A549 (cell line): ENCODE results near the gene KCNE2. TPM values are rescaled to one million over a fixed set of nuclear protein-coding genes. Genes with fewer than 3 reads are reported as not detected.
A peak's percentile ranks its signal among the peaks of the same experiment; 100 is the strongest.
"Not testable (repeated sequence)": the region's sequence is repeated elsewhere in the genome, so short reads cannot be mapped to it uniquely, and the experiment has no call there.

Experiments used
- ATAC-seq, 2 experiments: fragments of 200-7000 bp in 1 of 2; fragments of >200 bp in 1 of 2; cut with Nextera tagmentation in 1 of 2; cut with Tn5 transposase in 1 of 2; 3 replicates each; pipeline versions ENCODE4 v1.8.0 to v1.9.1; 2018 to 2020; ENCODE audit warnings: mild to moderate bottlenecking in 1 of 2, moderate library complexity in 1 of 2
- CTCF ChIA-PET: fragments of 300-600 bp; sonication (Branson Sonifier 250); formaldehyde crosslinking; extraction: SDS; loops from one replicate; lab custom pipeline; 2021; ENCODE audit warnings: antibody characterized with exemption, inconsistent platforms; lab: Yijun Ruan, JAX
- POLR2A ChIA-PET: fragments of 350-600 bp; formaldehyde crosslinking; extraction: SDS; loops from one replicate; lab custom pipeline; 2021; ENCODE audit warnings: antibody characterized with exemption, inconsistent platforms; lab: Yijun Ruan, JAX
- DNase-seq, 2 experiments: peaks; one replicate each; pipeline versions ENCODE4 v3.0.0 to v3.0.0-alpha.2; 2011 to 2016; ENCODE audit warnings: low read depth in 1 of 2, low spot score in 1 of 2
- FAIRE-seq: peaks from 2 replicates; lab custom pipeline; 2011; peaks lifted over from hg19 to GRCh38; lab: Jason Lieb, UNC
- H3K27ac ChIP-seq, 2 experiments: fragments of >200 bp; sonication (Bioruptor Twin); formaldehyde crosslinking; 3 replicates each; pipeline ENCODE4 v1.5.1; 2016 to 2017
- H3K4me1 ChIP-seq: fragments of >200 bp; sonication (Bioruptor Twin); formaldehyde crosslinking; 3 replicates; pipeline ENCODE4 v1.6.1; 2016
- H3K4me2 ChIP-seq: fragments of >200 bp; sonication (Bioruptor Twin); formaldehyde crosslinking; 3 replicates; pipeline ENCODE4 v1.6.1; 2016
- H3K4me3 ChIP-seq: fragments of >200 bp; sonication (Bioruptor Twin); formaldehyde crosslinking; 3 replicates; pipeline ENCODE4 v1.5.1; 2016
- H3K9me3 ChIP-seq: fragments of >200 bp; sonication (Bioruptor Twin); formaldehyde crosslinking; 3 replicates; pipeline ENCODE4 v1.6.1; 2016
- WGBS: methylation state at CpG from one replicate; pipeline ENCODE4 v1.1.6; 2017; ENCODE audit errors: missing lambda C conversion rate; 5-methylcytosine and 5-hydroxymethylcytosine counted together
- polyA plus RNA-seq, 4 experiments: library from polyadenylated mRNA; depleted of rRNA in 3 of 4; stranded (reverse); fragments of >200 nt; fragmentation: RNase III in 1 of 4; extraction: RNeasy Plus Mini Kit Qiagen cat#74134 plus additional on column Dnase treatment in 1 of 4; gene quantifications; 2 replicates in 3 of 4; 3 replicates in 1 of 4; pipeline ENCODE4 v1.2.3, GENCODE V29; 2011 to 2017

Gene KCNE2
- polyA plus RNA-seq, 2 of the 4 experiments (the other 2 are of a cell fraction), result not detected

GRCh38 chr21:34383724-34384415 lies 20.1 kb downstream of the KCNE2 start:
- ATAC-seq, result peak in 1 of 2 experiments; percentile 41; a peak in 1 of 6 replicates
- CTCF ChIA-PET, POLR2A ChIA-PET, H3K4me1 ChIP-seq, FAIRE-seq, H3K9me3 ChIP-seq, DNase-seq, H3K4me3 ChIP-seq, H3K27ac ChIP-seq, H3K4me2 ChIP-seq: not testable (repeated sequence)
- WGBS, result no CpG with 5 or more reads among the region's 14 CpGs

- H3K4me3 ChIP-seq, CTCF ChIA-PET, H3K4me2 ChIP-seq, ATAC-seq, FAIRE-seq, H3K9me3 ChIP-seq, DNase-seq, H3K4me1 ChIP-seq, H3K27ac ChIP-seq, POLR2A ChIA-PET: not testable (repeated sequence)
- no CpG with 5 or more reads among the region's 5 CpGs for WGBS
These were observed 36.7 kb downstream of the KCNE2 start for GRCh38 chr21:34400522-34400921.

- H3K9me3 ChIP-seq, DNase-seq, H3K4me1 ChIP-seq, FAIRE-seq, H3K27ac ChIP-seq, POLR2A ChIA-PET, H3K4me3 ChIP-seq, CTCF ChIA-PET, H3K4me2 ChIP-seq: not testable (repeated sequence)
- ATAC-seq, result 0 out of 6 replicates have a peak, but pooled peaks of 1 of the 2 experiments have one; percentile 34
- no CpG with 5 or more reads among the region's 5 CpGs for WGBS
These were observed 40.9 kb downstream of the KCNE2 start for GRCh38 chr21:34404742-34405141.

GRCh38 chr21:34405686-34406085 lies 41.9 kb downstream of the KCNE2 start:
- DNase-seq, H3K4me1 ChIP-seq, FAIRE-seq, H3K27ac ChIP-seq, H3K4me2 ChIP-seq, CTCF ChIA-PET, ATAC-seq, H3K9me3 ChIP-seq, POLR2A ChIA-PET, H3K4me3 ChIP-seq: not testable (repeated sequence)
- no CpG with 5 or more reads among the region's 2 CpGs for WGBS

- H3K4me3 ChIP-seq, POLR2A ChIA-PET, DNase-seq, H3K27ac ChIP-seq, ATAC-seq, FAIRE-seq, H3K4me2 ChIP-seq, CTCF ChIA-PET, H3K9me3 ChIP-seq, H3K4me1 ChIP-seq: not testable (repeated sequence)
- no CpG with 5 or more reads among the region's 6 CpGs for WGBS
These were observed 42.3 kb downstream of the KCNE2 start for GRCh38 chr21:34406102-34406501.

- H3K4me2 ChIP-seq, H3K9me3 ChIP-seq, POLR2A ChIA-PET, H3K4me1 ChIP-seq, ATAC-seq, H3K4me3 ChIP-seq, CTCF ChIA-PET, DNase-seq, H3K27ac ChIP-seq, FAIRE-seq: not testable (repeated sequence)
- no CpG with 5 or more reads among the region's 2 CpGs for WGBS
These were observed 42.9 kb downstream of the KCNE2 start for GRCh38 chr21:34406676-34407075.

GRCh38 chr21:34407294-34407693 lies 43.5 kb downstream of the KCNE2 start:
- ATAC-seq, CTCF ChIA-PET, POLR2A ChIA-PET, H3K4me3 ChIP-seq, H3K9me3 ChIP-seq, DNase-seq, FAIRE-seq, H3K4me2 ChIP-seq, H3K4me1 ChIP-seq, H3K27ac ChIP-seq: not testable (repeated sequence)
- no CpG with 5 or more reads among the region's 9 CpGs for WGBS

- H3K4me1 ChIP-seq, FAIRE-seq, CTCF ChIA-PET, DNase-seq, ATAC-seq, H3K4me3 ChIP-seq, H3K27ac ChIP-seq, H3K4me2 ChIP-seq, H3K9me3 ChIP-seq, POLR2A ChIA-PET: not testable (repeated sequence)
- WGBS, result no CpG with 5 or more reads among the region's 5 CpGs
These were observed 53.8 kb downstream of the KCNE2 start for GRCh38 chr21:34417448-34418077.

Other genes starting within 250 kb of the KCNE2 start
- 17.1 and 22.8 TPM in 2 replicates for gene SMIM11, start 11.5 kb downstream of the KCNE2 start, polyA plus RNA-seq (2011; rRNA removed)
- gene SMIM11, start 11.5 kb downstream of the KCNE2 start, polyA plus RNA-seq (2017; fragmentation: RNase III; extraction: RNeasy Plus Mini Kit Qiagen cat#74134 plus additional on column Dnase treatment), result 9.2 to 16.9 TPM (median 11.4 TPM) in 3 replicates
- not detected in 2 replicates for gene SMIM34, start 59.9 kb downstream of the KCNE2 start, polyA plus RNA-seq (2011; rRNA removed)
- not detected in 3 replicates for gene SMIM34, start 59.9 kb downstream of the KCNE2 start, polyA plus RNA-seq (2017; fragmentation: RNase III; extraction: RNeasy Plus Mini Kit Qiagen cat#74134 plus additional on column Dnase treatment)
- gene KCNE1, start 148.2 kb downstream of the KCNE2 start, polyA plus RNA-seq (2011; rRNA removed), result 0.08 and 0.17 TPM in 2 replicates
- 0.04 to 0.05 TPM in 2 of 3 replicates, not detected in the other for gene KCNE1, start 148.2 kb downstream of the KCNE2 start, polyA plus RNA-seq (2017; fragmentation: RNase III; extraction: RNeasy Plus Mini Kit Qiagen cat#74134 plus additional on column Dnase treatment)